ENCODE measurements around the gene RNASE4.

Gene RNASE4

DNA sequence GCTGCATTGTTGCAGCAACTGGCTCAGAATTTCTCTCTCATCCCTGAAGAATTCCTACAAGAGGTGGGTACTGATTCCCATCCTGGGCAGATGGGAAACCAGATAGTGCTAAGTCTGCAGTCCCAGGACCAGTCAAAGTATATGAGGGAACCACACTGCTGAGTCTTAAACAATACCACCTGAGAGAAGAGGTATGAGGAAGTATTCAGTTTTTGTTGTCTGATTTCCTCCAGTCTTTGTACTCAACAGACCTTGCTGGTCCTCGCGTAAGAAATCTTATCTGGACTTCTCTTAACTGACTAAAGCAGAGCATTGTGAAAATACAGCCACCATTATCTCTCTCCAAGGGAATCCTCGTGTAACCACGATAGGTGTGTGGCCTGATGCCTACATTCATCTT lies 57.8 kb downstream of the RNASE4 start:
- DNase-seq (ENCODE audit: low spot score), result no peak

DNA sequence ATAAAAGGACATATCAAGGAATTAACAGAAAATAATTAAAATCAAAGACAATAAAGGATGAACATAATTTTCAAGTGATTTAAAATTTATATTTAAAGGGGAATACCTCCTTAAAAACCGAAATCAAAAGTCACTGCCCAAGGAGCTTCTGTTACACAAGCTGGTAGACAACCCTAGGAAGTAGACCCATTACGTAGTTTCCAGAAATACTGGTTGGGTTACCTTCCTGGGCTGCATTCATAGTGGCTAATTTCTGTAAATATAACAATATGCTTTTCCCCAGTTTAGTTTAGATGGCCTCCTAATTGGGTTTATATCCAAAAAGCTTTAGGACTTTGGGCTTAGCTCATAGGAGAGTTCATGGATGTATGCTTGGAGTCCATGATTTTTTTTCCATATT lies 59.2 kb downstream of the RNASE4 start:
- DNase-seq (ENCODE audit: low spot score), result no peak

DNA sequence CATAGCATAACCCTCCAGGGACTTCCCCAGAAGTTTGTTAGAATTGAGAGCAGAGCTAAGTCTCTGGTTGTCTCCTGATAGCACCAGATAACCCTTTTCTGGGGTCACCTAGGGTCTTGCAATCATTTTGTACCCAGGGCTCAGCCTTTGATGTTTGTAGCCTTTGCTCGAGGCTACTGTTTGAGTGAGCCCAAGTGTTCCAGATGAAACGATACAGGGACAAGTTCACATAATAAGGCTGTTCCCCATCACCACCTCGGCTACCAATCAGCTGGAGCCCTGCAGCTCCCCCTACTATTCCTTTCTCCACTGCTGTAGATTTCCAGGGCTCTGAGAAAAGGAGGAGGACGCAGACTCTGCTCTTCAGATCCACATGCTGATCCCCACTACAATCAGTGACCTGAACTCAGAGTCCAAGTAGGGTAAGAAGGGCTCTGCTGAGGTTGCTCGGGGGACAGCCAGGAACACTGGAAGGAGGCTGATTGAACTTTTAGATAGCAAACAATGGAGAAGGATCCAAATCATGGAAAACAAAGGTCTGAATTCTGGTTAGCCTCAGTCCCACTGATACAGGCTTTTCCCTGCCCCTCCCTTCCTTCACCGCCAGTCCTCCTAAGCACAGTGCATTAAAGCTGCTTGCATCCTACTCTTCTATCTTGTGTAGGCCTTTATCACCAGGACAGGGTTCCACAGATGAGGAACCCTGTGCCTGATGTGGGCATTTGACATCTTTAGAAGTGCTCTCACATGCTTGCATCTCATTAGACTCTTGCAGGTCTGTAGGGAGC lies 61.4 kb downstream of the RNASE4 start, which contains the start of gene EDDM3A:
Gene EDDM3A, plus strand, starts transcription at position 317 of the 788 bp plus-strand sequence. CDS start 1,694 bp downstream, outside the sequence.
- DNase-seq (ENCODE audit: low spot score), result no peak

DNA sequence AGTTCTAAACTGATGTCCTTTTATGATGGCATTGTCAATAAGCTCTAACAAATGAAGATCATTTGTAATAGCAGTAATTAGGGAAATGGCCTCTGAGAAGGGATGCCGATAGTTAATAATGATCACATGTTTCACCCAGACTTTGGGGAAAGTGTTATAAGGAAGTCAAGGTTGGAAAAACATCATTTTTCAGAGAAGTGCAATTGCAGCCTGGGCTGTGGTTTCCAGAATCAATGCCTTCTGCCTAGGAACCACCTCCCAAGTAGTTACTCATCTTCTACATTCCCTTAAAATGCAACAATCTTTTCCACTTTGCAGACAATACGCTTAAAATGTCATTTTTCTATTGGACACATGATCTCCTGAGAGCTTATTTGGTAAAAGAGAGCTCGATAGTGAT lies 62.2 kb downstream of the RNASE4 start:
- no peak for DNase-seq (ENCODE audit: low spot score)

DNA sequence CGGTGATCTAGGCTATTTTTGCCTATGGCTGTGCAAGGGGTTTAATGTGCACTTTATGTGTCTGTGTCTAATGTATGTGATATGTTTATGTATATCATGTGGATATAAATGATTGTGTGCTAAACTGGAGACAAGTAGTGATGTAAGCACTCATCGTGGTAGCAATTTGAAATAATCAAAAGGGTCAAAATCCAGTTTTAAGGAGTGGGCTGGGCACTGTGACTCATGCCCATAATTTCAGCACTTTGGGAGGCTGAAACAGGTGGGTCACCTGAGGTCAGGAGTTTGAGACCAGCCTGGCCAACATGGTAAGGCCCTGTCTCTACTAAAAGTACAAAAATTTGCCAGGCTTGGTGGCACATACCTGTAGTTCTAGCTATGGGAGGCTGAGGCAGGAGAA lies 64.1 kb downstream of the RNASE4 start:
- DNase-seq (ENCODE audit: low spot score), result no peak

DNA sequence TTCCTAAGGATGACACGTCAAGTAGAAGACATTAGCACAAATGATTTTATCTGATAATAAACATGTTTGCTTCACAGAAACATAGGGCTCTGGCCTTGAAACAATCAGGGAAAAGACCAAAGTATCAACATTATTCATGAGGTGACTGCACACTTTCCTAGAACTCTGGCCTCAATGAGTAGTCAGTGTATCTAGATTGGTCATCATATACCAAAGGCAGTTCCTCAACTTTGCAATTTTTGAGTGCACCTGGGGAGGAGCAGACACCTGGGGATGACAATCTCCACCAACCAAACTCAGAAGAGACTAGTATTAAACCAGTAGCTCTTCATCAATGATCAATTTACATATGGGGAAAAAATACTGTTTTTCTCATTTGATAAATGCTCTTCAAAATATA lies 65.8 kb downstream of the RNASE4 start:
- DNase-seq (ENCODE audit: low spot score), result no peak

Small RNA genes lying within 50 kb of the gene (small RNA-seq; reads per million reads assigned to genes)
- 0 reads per million in 2 experiments for gene RF00019
